Measurements from ENCODE around the gene TNNI3K. TPM values are rescaled to one million over a fixed set of nuclear protein-coding genes. Genes with fewer than 3 reads are reported as not detected.

Gene TNNI3K
- polyA plus RNA-seq, 1 donor (not counting 4 experiments of a cell fraction or from before 2014, with no cell fraction given): 0.41 TPM

DNA sequence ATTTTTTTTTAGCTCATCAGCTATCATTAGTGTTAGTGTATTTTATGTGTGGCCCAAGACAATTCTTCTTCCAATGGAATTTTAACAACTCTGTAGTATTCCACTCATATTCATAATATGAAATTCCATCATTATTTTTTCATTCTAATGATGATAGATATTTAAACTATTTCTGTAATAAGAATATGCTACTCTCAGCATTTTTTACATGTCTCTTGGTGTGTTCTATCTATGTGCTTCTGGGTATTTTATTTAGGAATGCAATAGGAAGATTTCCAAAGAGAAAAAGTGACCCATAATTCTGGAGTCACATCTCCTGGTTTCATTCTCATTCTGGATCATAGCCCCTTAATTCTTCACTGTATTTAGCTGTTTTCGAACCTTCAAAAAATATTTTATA lies 167.7 kb downstream of the TNNI3K start:
- no peak overlapping the region for H3K4me2 ChIP-seq (ENCODE audit: control insufficient read depth, extremely low read depth, insufficient read depth, low read depth, low read length)
- H3K4me3 ChIP-seq (ENCODE audit: control insufficient read depth in 2 of 3, extremely low read depth in 1 of 3, insufficient read depth in 2 of 3, low read depth in 1 of 3, low read length in 3 of 3): no peak overlapping the region
- H3K9me1 ChIP-seq (ENCODE audit: control insufficient read depth, extremely low read depth, insufficient read depth, low read length): no peaks in the 10 kb centered on the region
- dilution Hi-C loops (cut with MboI; ENCODE audit: extremely low pct_ligation_motif_present, low sequenced_read_pairs): no loop called here
- H3K79me2 ChIP-seq (ENCODE audit: control insufficient read depth, insufficient read depth, low read length): no peaks in the 10 kb centered on the region
- no peak for FAIRE-seq
- H4K20me1 ChIP-seq (ENCODE audit: control insufficient read depth, extremely low read depth, insufficient read depth, low read length): no peaks in the 10 kb centered on the region
- H3K36me3 ChIP-seq (ENCODE audit: control insufficient read depth in 2 of 2, extremely low read depth in 1 of 2, insufficient read depth in 2 of 2, low read length in 2 of 2): no peaks in the 10 kb centered on the region
- H3K9me3 ChIP-seq (ENCODE audit: control insufficient read depth, low read depth, low read length): no peaks in the 10 kb centered on the region
- H3K27ac ChIP-seq (ENCODE audit: control insufficient read depth, insufficient read depth, low read length): no peak overlapping the region
- no peaks in the 10 kb centered on the region for H3K4me1 ChIP-seq (ENCODE audit: control insufficient read depth, extremely low read depth, insufficient read depth, low read length)
- H2AFZ ChIP-seq (ENCODE audit: control insufficient read depth, low read length): no peak overlapping the region
- TF ChIP-seq EZH2 (IDR thresholded peaks at IDR 0.05; ENCODE audit: low read length): no peak
- TF ChIP-seq, protein P1, sequence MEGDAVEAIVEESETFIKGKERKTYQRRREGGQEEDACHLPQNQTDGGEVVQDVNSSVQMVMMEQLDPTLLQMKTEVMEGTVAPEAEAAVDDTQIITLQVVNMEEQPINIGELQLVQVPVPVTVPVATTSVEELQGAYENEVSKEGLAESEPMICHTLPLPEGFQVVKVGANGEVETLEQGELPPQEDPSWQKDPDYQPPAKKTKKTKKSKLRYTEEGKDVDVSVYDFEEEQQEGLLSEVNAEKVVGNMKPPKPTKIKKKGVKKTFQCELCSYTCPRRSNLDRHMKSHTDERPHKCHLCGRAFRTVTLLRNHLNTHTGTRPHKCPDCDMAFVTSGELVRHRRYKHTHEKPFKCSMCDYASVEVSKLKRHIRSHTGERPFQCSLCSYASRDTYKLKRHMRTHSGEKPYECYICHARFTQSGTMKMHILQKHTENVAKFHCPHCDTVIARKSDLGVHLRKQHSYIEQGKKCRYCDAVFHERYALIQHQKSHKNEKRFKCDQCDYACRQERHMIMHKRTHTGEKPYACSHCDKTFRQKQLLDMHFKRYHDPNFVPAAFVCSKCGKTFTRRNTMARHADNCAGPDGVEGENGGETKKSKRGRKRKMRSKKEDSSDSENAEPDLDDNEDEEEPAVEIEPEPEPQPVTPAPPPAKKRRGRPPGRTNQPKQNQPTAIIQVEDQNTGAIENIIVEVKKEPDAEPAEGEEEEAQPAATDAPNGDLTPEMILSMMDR (optimal IDR thresholded peaks at IDR 0.05 in 1 of 3, IDR thresholded peaks at IDR 0.05 in 1 of 3, conservative IDR thresholded peaks at IDR 0.05 in 1 of 3; ENCODE audit: extremely low read depth in 1 of 3, insufficient read depth in 2 of 3, low read length in 3 of 3): no peak
- DNase-seq (ENCODE audit: low read depth, low spot score): no peak
- no peaks in the 10 kb centered on the region for H3K27me3 ChIP-seq (ENCODE audit: control insufficient read depth, extremely low read depth, insufficient read depth, low read length)
- no peak overlapping the region for H3K9ac ChIP-seq (ENCODE audit: control insufficient read depth, extremely low read depth, insufficient read depth, low read length)

DNA sequence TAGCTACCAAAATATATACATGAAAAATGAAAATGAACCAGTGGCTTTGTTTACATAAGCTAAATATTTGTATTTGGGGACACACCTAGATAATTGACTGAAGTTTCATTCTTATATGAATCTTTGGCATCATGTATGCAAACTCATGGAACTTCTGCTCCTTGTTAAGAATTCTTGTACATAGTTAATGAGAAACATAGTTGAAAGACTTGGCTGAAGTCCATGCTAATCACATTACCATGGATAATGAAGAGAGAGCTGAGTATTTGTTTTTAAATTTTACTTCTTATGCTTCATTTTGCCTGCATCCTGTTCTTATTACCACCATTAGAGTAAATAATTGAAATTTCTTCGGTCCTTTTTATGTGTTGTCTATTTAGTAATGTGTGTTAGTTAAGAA lies 168.4 kb downstream of the TNNI3K start:
- Histone ChIP-seq H3K9me1 (ENCODE audit: control insufficient read depth, extremely low read depth, insufficient read depth, low read length) (no peaks in the 10 kb centered on the region), H3K4me1 (ENCODE audit: control insufficient read depth, extremely low read depth, insufficient read depth, low read length) (no peaks in the 10 kb centered on the region), H3K27me3 (ENCODE audit: control insufficient read depth, extremely low read depth, insufficient read depth, low read length) (no peaks in the 10 kb centered on the region), H3K9ac (ENCODE audit: control insufficient read depth, extremely low read depth, insufficient read depth, low read length) (no peak overlapping the region), H3K79me2 (ENCODE audit: control insufficient read depth, insufficient read depth, low read length) (no peaks in the 10 kb centered on the region), H3K4me2 (ENCODE audit: control insufficient read depth, extremely low read depth, insufficient read depth, low read depth, low read length) (no peak overlapping the region), H3K9me3 (ENCODE audit: control insufficient read depth, low read depth, low read length) (no peaks in the 10 kb centered on the region), H2AFZ (ENCODE audit: control insufficient read depth, low read length) (no peak overlapping the region), H3K4me3 (ENCODE audit: control insufficient read depth in 2 of 3, extremely low read depth in 1 of 3, insufficient read depth in 2 of 3, low read depth in 1 of 3, low read length in 3 of 3) (no peak overlapping the region), H3K36me3 (ENCODE audit: control insufficient read depth in 2 of 2, extremely low read depth in 1 of 2, insufficient read depth in 2 of 2, low read length in 2 of 2) (no peaks in the 10 kb centered on the region), H4K20me1 (ENCODE audit: control insufficient read depth, extremely low read depth, insufficient read depth, low read length) (no peaks in the 10 kb centered on the region), H3K27ac (ENCODE audit: control insufficient read depth, insufficient read depth, low read length) (no peak overlapping the region)
- DNase-seq (ENCODE audit: low read depth, low spot score) (no peak), FAIRE-seq (no peak)
- dilution Hi-C loops (cut with MboI; ENCODE audit: extremely low pct_ligation_motif_present, low sequenced_read_pairs): no loop called here
- TF ChIP-seq, protein P1 (optimal IDR thresholded peaks at IDR 0.05 in 1 of 3, IDR thresholded peaks at IDR 0.05 in 1 of 3, conservative IDR thresholded peaks at IDR 0.05 in 1 of 3; ENCODE audit: extremely low read depth in 1 of 3, insufficient read depth in 2 of 3, low read length in 3 of 3): no peak
- no peak for TF ChIP-seq EZH2 (IDR thresholded peaks at IDR 0.05; ENCODE audit: low read length)
